ENCODE data around the gene ARHGEF25. TPM values are rescaled to one million over a fixed set of nuclear protein-coding genes. Genes with fewer than 3 reads are reported as not detected.
"Not testable (repeated sequence)": the region's sequence is repeated elsewhere in the genome, so short reads cannot be mapped to it uniquely, and the experiment has no call there.

Gene ARHGEF25
- total and polyA plus RNA-seq, 2 of the 4 experiments (the other 2 are of a cell fraction), result 6.3 to 17.9 TPM

GRCh38 chr12:57656408-57656807, 45.2 kb downstream of the ARHGEF25 start:
- H3K27ac ChIP-seq (ENCODE audit: insufficient read depth, low read length); H3K23ac ChIP-seq (ENCODE audit: low read depth, low read length); H2AK9ac ChIP-seq (replicated peaks; ENCODE audit: low read depth, low read length, poor library complexity); H3K36me3 ChIP-seq (ENCODE audit: control insufficient read depth, insufficient read depth, low read length); H2BK5ac ChIP-seq (ENCODE audit: low read depth, low read length, poor library complexity, severe bottlenecking); H4K8ac ChIP-seq (ENCODE audit: low read depth in 2 of 2, low read length in 2 of 2); H2BK120ac ChIP-seq (ENCODE audit: low read depth, low read length); H3K4ac ChIP-seq (ENCODE audit: low read depth, low read length); H3K27me3 ChIP-seq (ENCODE audit: control insufficient read depth, insufficient read depth, low read length); H3K9ac ChIP-seq (ENCODE audit: low read depth, low read length); POLR2A ChIA-PET (ENCODE audit: unreplicated experiment); H3K4me1 ChIP-seq (ENCODE audit: control insufficient read depth, insufficient read depth, low read length); BruUV-seq (replicated peaks); H2AK5ac ChIP-seq (ENCODE audit: low read depth, low read length); H3K9me1 ChIP-seq (ENCODE audit: insufficient read depth, low read length); intact Hi-C loops (cut with micrococcal nuclease); H2AFZ ChIP-seq (replicated peaks; ENCODE audit: low read length, poor library complexity); ATAC-seq (ENCODE audit: low read depth); H4K91ac ChIP-seq (ENCODE audit: insufficient read depth, low read depth, low read length); H3K56ac ChIP-seq (ENCODE audit: extremely low read depth, insufficient read depth, low read length); H4K20me1 ChIP-seq (ENCODE audit: insufficient read depth, low read length); H2BK20ac ChIP-seq (ENCODE audit: low read depth, low read length); H2BK15ac ChIP-seq (ENCODE audit: low read depth, low read length); in situ Hi-C loops (cut with MboI; ENCODE audit: low sequenced_read_pairs); H3K18ac ChIP-seq (ENCODE audit: low read depth, low read length); H3K79me1 ChIP-seq (ENCODE audit: low read depth in 1 of 2, low read length in 2 of 2); DNase-seq; H3K4me3 ChIP-seq (ENCODE audit: insufficient read depth, low read depth, low read length); H4K5ac ChIP-seq (ENCODE audit: low read depth, low read length); H3K9me3 ChIP-seq (ENCODE audit: control insufficient read depth, insufficient read depth, low read length); H3K14ac ChIP-seq (replicated peaks; ENCODE audit: low read depth, low read length); CTCF ChIA-PET; H3K4me2 ChIP-seq (ENCODE audit: low read depth, low read length): not testable (repeated sequence)
- dilution Hi-C loops (cut with HindIII; ENCODE audit: low sequenced_read_pairs, unreplicated experiment), result loop anchor here (25.0 kb wide), 1 partner anchor 94 kb away; the partner anchor contains the start of gene KIF5A
- no CpG with 5 or more reads among the region's 4 CpGs for WGBS, 2 experiments (ENCODE audit: extremely low coverage in 2 of 2, insufficient read length in 1 of 2)

Data from IMR-90 (cell line).